ENCODE measurements around the gene MEF2D. TPM values are rescaled to one million over a fixed set of nuclear protein-coding genes. Genes with fewer than 3 reads are reported as not detected.

The MEF2D gene
- total RNA-seq, 2 donors from 2014 or later, result 77.5 to 102 TPM

DNA sequence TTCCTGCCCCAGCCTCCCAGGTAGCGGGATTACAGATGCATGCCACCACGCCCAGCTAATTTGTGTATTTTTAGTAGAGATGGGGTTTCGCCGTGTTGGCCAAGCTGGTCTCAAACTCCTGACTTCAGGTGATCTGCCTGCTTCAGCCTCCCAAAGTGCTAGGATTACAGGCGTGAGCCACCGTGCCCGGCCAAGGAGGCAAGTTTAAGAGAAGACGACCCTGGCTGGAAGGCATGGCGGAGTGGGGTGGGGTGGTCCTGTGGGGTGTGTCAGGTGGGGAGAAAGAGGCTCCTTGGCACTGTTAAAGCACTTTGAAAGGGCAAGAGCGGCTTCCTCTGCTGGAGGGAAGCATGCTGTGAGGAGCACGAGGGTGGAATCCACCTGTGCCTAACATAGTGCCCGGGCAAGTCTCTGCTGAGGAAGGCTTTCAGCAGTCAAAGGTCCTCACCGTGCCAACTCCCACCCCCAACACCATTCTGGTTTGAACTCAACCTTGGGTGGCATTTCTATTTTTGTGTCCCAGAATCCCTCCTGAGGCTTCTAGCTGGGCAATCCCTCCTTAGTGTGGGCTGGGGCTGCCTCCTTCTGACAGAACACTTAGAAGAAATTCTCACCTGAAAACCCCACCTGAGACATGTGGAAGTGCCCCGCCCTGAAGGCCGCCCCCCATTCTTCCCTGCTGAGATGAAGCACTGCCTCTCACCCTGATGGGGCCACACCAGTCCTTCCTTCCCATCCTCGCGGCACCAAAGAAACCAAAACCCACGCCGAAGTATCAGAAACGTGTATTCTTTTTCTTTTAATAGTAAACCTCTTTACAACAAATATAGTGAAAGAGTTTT lies 37.4 kb downstream of the MEF2D start:
- DNase-seq (ENCODE audit: low spot score), result no peak

DNA sequence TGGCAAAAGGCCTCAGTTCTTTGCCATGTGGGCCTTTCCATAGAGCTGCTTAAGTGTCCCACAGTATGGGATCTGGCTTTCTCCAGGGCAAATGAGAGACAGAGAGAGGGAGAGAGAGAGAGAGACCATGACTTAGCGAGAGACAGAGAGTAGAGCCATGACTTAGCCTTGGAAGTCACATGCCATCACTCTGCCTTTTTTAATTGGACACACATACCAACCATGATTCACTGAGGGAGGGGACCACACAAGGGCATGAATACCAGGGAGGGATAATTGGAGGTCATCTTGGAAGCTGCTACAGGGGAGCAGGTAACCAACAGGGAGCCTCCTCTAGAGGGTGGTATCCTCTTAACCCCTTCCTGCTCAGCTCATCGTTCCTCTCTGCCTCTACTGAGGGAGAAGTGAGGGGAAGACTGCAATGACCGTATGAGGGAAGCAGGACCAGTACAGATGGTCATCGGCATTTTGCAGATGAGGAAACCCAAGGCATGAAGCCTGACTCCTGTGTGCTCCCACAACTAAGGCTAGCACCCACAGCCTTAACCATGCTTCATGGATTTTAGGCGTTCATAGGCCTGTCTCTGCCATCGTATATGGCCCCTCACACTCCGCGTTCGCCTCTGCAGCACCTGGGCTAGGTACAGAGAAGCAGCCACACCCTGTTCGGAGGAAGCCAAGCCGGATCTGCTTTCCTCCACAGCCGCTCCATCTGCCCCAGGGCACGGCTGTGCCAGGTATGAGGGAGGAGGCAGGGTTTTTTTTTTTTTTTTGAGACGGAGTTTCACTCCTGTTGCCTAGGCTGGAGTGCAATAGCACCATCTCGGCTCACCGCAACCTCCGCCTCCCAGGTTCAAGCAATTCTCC lies 38.6 kb downstream of the MEF2D start:
- no peak for DNase-seq (ENCODE audit: low spot score)
- intact Hi-C loops (cut with DNase I), result loop anchor here in 1 of 2 donors (5.0 kb wide), 1 partner anchor 35 kb away; no protein-coding TSS in a partner anchor

More for the DNA sequence above, 37.4 kb downstream of the MEF2D start:
- intact Hi-C loops (cut with DNase I), result loop anchor here in 1 of 2 donors (5.0 kb wide), 1 partner anchor 34 kb away; no protein-coding TSS in a partner anchor

DNA sequence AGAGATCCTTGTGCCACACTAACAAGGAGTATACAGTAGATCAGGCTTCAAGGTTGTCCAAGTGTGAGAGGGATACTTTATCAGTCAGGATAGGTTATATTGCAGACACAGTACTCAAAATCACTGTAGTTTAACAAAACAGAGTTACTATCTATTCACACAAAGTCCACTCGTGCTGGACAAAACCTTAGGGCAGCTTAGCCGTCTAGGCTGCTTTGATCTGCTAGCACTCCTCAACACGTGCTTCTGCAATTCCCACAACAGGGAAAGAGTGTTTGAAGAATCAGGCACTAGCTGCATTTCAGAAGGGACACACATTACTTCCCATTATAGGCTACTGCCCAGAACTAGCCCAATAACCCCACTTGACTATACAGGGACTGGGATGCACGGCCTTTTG lies 39.5 kb downstream of the MEF2D start:
- no peak for DNase-seq (ENCODE audit: low spot score)
- intact Hi-C loops (cut with DNase I), result loop anchor here in 1 of 2 donors (5.0 kb wide), 1 partner anchor 36 kb away; no protein-coding TSS in a partner anchor

DNA sequence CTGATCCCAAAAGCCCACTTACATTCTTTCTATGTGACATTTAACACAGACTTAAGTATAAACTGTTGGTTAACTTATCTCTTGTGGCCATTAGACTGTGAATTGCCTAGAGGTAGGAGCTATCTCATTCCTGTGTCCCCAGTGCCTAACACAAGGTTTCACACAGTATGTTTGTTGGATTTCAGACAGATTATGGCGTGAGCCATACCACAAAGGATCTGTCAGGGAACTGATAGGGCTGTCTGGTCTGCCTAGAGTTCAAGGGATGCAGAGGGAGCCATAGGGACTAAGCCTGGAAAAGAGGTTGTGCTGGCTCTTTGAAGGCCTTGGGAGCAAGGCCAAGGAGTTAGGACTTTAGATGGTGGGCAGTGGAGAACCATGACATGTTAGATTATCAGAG lies 40.0 kb downstream of the MEF2D start:
- no peak for DNase-seq (ENCODE audit: low spot score)
- intact Hi-C loops (cut with DNase I), result loop anchor here in 1 of 2 donors (5.0 kb wide), 1 partner anchor 37 kb away; no protein-coding TSS in a partner anchor

DNA sequence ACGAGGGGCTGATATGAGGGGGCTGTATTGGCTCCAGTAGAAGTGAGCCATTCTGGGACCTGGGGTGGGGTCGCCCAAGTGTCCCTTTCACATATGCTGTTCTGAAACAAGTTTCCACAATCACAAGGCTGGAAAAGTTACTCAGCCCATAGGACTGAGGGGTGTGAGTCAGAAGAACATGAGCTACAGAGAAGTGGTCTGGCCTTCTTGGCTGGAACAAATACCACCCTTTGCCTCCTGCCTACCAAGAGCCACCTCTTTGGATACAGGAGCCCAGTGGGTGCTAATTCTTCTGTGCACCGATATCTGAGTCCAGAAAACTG lies 42.4 kb downstream of the MEF2D start:
- no peak for DNase-seq (ENCODE audit: low spot score)

DNA sequence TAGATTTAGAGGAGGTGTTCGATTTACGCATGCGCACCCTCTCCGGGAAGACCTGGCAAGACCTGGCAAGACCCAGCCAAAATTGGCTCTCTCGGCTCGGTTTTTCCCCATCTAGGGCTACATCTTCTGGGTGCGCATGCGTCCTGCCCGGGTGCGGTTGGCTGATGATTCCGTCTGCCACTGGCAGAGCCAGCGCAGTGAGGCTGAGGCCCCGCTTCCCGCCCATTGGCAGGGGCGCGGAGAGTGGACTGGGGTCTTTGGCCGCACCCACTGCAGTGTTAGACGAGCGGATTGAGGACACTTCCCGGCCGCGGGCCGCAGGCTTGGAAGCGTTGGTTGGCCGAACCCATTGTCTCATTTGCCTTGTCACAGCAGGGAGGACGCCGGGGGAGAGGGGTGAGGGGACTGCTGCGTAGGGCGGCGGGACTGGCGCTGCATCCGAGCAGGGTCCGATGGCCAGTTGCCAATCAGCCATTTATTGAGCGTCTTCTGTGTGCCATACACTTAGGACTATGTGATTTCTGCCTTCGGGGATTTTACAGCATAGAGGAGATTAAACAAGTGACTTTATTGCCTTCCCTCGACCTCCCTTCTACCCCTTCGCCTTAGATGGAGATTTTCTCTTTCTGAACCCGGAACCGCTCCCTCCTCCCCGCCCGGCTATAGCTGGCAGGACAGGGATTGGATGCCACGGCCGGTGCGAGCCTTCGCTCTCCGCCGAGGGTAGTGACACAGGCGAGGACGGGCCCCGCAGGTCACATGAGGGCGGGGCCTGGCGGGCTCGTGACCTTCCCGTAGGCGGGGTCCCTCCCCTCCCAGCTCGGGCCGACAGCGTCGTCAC lies 43.7 kb downstream of the MEF2D start:
- peak; percentile 99 for DNase-seq (ENCODE audit: low spot score)
- intact Hi-C loops (cut with DNase I), result loop anchor here in 1 of 2 donors (5.0 kb wide), 1 partner anchor 150 kb away; no protein-coding TSS in a partner anchor

More for the DNA sequence above, 42.4 kb downstream of the MEF2D start:
- intact Hi-C loops (cut with DNase I), result loop anchor here in 1 of 2 donors (5.0 kb wide), 1 partner anchor 149 kb away; no protein-coding TSS in a partner anchor

DNA sequence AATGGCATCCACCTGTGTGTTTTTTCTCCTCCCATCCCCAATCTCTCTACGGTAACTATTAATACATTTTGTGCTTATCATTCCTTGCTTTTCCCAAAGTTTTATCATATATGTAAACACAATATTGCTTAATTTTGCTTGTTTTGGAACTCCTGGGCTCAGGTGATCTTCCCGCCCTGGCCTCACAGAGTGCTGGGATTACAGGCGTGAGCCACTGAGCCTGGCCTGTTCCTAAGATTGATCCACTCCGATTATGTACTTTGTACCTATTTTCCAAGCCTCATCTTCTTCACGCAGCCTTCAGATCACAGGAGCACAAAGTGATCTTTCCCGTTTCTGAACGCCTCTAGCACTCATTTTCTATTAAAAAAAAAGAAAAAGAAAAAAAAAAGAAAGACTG lies 45.2 kb downstream of the MEF2D start:
- no peak for DNase-seq (ENCODE audit: low spot score)

DNA sequence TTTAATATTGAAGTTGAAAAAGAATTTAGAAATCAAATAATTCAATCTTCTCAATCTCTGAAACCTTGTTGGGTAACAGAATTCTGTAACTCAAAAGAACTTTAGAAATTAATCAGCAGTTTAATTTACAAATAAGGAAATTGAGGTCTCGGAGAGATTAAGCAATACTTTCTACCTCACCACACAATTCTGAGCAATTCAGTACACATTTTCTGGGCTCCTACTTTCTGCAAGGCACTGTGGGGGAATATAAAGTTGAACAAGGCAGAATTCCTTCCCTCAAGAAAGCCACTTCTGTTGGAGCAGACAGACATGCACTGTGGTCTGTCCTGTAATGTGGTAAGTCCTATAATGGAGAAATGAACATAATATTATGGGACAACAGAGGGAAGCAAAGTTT lies 47.7 kb downstream of the MEF2D start:
- intact Hi-C loops (cut with DNase I), result no loop called here

More for the DNA sequence above, 45.2 kb downstream of the MEF2D start:
- intact Hi-C loops (cut with DNase I), result loop anchor here in 1 of 2 donors (5.0 kb wide), 1 partner anchor 152 kb away; no protein-coding TSS in a partner anchor

DNA sequence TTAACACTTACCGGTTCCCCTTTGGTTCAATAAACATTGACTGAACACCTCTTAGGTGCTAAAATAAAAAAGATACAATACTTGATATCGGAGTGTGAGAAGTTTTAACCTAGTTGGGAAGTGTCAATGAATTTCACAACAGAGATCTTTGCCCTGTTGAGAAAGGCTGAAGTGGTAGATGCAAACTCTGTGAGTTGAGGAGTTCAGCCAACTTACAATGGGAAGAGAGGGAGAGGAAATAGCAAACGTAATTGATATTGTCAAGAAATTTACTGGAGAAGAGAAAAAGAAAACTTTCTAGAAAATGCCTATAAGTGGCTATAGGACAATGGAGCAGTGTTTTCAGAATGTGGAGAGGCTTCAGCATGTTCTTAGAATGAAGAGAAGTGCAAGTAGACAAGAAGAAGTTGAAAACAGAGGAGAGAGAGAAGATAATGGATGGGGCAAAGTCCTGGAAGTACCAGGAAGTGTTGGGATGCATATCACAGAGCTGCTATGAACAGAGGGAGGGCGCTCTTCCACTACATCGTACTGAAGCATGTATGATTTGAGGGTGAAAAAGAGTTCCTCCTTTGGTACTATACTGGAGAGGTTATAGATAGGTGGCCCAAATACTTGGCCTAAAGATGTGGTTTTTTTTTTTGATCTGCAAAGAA lies 48.9 kb downstream of the MEF2D start:
- intact Hi-C loops (cut with DNase I), result no loop called here
- DNase-seq (ENCODE audit: low spot score), result no peak

More for the DNA sequence above, 47.7 kb downstream of the MEF2D start:
- no peak for DNase-seq (ENCODE audit: low spot score)

DNA sequence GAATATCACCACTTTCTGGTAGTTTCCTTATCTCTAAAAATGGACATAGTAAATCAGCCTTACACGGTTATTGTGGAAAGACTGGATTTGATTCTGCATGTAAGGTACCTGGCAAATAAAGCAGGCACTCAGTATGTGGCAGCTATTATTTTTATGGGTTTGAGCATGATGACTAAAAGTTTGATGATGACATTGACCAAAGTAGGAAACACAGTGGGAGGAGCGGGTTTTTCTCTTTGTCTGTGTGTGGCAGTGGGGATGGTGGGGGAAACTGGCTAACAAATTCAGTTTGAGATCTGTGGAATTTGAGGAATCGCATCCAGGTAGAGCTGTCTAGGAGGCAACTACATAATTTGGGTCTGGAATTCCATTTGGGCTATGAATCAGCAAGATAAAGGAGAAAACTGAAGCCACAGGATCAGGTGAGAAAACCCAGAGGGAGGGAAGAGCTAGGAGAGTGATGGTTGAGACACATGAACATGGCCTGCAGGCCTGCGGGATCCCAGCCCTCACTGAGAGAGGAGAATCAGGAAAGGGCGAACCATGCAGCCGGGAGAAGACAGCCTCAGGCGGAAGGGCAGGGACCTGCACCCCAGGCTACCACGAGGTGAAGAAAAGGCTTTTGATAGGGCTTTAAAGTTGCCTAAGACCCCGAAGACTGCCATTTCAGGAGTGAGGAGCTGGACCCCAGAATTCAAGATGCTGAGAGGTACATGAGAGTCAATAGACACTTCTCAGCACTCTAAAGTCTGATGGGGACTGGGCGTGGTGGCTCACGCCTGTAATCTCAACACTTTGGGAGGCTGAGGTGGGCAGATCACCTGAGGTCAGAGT lies 52.2 kb downstream of the MEF2D start:
- DNase-seq (ENCODE audit: low spot score), result no peak
- intact Hi-C loops (cut with DNase I), result no loop called here

DNA sequence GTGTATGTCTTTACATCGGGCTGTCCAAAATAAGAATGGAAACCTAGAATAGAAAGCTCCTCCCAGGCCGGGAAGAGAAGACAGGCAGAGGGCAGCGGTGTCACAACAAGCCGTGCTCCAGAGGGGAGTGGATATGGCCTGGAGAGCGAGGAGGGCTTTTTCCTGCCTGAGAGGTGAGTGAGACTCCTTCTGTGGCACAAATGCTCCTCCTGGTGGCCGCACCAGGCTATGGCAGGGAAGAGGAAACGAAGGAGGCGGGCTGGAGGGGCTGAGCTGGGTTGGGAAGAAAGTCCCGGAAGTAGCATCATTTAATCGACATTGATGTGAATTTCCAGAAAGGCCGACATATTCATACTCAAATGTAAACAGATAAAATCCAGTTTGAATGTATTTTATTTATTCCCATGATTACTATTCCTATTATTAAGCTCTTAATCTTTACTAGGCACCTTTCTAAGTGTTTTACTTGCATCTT lies 54.7 kb downstream of the MEF2D start:
- intact Hi-C loops (cut with DNase I), result loop anchor here (2.0 kb wide), 2 partner anchors 59 to 61 kb away; no protein-coding TSS in a partner anchor
- DNase-seq (ENCODE audit: low spot score), result peak; percentile 93

DNA sequence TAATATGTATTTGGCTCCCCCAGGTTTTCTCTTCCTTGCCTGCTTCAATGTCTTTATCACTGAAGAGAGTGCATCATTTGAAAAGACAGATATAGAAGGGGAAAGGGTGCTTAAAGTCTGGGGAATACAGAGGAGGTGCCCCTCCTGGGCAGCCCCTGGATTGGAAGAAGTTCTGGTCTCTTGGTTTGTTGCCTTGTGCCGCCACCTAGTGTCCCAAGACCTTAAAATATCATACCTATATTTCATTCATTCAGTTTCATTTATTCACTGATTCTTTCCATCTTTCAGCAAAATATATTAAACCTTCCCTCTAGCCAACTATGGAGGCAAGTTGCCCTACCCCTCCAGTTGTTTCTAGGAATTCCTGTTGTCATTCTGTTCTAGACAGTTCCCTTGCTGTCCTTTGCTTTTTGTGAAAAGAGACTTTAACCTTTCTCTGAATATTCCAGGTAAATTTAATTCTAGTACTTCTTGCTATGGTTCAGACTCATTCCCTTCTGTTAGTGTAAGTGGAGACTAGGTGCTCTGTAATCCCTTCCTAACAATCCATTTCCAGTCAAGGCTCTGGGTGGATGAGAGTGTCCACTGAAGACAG lies 56.1 kb downstream of the MEF2D start:
- intact Hi-C loops (cut with DNase I), result no loop called here

DNA sequence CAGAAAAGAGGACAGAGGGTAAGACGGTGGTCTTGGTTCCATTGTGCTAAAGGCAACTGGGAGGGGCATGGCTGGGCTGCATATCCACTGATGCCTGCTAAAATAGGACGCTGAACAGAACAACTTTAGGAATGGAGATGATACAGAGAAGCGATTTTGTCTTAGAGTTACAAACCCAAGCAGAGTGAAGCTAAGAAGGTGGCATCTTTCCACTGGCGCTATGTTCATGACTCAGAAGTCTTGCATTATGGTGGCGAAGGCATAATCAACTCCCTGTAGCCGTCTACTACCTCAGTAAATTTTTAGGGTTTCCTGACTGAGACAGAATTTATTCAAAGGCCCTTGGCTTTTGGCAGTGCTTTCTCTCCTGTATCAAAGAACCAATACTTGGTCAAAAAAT lies 57.3 kb downstream of the MEF2D start:
- intact Hi-C loops (cut with DNase I), result no loop called here
- no peak for DNase-seq (ENCODE audit: low spot score)

More for the DNA sequence above, 56.1 kb downstream of the MEF2D start:
- no peak for DNase-seq (ENCODE audit: low spot score)

DNA sequence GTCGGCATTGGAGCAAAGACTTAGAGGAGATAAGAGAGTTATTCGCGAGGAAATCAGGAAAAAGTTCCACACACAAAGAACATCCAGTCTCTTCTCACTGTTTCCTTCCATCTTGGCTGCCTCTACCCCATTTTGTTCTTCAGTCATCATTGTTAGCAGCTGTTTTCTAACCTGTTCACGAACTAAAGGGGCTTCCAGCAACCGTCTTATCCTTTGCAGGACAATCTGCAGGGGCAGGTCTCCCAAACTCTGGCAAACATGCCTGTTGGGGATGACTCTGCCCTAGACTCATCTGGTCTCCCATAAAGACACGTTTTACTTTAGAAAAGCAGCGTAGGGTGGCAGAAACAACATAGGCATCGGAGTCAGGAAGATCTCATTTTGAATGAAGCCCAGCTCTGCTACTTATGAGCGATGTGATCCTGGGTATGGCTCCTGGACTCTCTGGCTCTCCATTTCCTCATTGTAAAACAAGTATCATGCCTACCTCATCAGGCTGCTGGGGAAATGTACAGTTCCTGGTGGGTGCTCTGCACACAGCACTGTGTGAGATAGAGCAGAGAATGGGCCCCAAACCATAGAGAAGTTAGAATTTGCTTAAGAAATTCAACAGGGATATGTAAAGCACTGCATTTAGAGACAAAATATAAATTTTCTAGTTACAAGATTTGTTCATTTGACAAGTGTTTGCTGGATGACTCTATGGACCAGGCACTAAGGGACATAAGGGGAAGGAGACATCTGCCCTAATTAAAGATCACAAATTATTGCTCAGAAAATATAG lies 59.7 kb downstream of the MEF2D start:
- intact Hi-C loops (cut with DNase I), result loop anchor here (2.0 kb wide), 2 partner anchors 40 to 62 kb away; no protein-coding TSS in a partner anchor
- no peak for DNase-seq (ENCODE audit: low spot score)

DNA sequence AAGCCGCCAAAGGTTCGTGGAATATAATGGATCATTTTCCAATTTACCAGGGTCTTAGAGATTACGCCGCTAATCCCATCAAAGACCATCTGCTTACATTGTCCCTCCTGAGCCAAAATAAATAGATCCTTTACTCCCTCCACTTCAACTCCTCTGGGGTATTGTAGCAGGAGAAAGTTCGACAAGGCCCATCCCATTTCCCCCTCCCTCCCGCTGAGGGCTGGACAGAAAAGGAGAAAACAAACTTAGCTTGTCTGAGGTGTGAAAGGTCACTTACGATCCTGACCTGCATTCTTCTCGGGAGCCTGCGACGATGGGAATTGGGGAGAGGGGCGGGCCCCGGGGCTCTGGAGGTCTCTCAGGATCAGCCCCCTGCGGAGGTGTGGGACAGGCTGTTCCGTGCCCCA lies 60.8 kb downstream of the MEF2D start:
- DNase-seq (ENCODE audit: low spot score), result no peak
- intact Hi-C loops (cut with DNase I), result loop anchor here (2.0 kb wide), 2 partner anchors 39 to 61 kb away; no protein-coding TSS in a partner anchor

Data from posterior vena cava (tissue), 2 donors.